ENCODE measurements around the gene C1QL1. TPM values are rescaled to one million over a fixed set of nuclear protein-coding genes. Genes with fewer than 3 reads are reported as not detected.

C1QL1 gene
- total RNA-seq, 2 donors from 2014 or later, result 2.3 to 2.9 TPM

GRCh38 chr17:44992242-44992939, 24.3 kb upstream of the C1QL1 start:
- H3K9me3 ChIP-seq, result no peaks in the 10 kb centered on the region
- H3K36me3 ChIP-seq (replicated peaks in 1 of 2; ENCODE audit: insufficient read depth in 1 of 2, low read depth in 2 of 2), result no peaks in the 10 kb centered on the region
- H3K4me3 ChIP-seq, result no peak overlapping the region
- ATAC-seq (no peak), DNase-seq (no peak)
- H3K27me3 ChIP-seq, result no peaks in the 10 kb centered on the region
- peaks cover 18% of the 10 kb centered on the region for H3K4me1 ChIP-seq
- no peak overlapping the region for H3K27ac ChIP-seq
- TF ChIP-seq POLR2A (IDR thresholded peaks at IDR 0.05) (no peak), CTCF (IDR thresholded peaks at IDR 0.05) (no peak)
- intact Hi-C loops (cut with DNase I), result no loop called here
- WGBS, 2 donors, result 81 to 83% methylated on average over 5 of the region's 5 CpGs

- no peak for DNase-seq
- 74 to 82% methylated on average over 9 to 10 of the region's 10 CpGs for WGBS, 2 donors
- H3K36me3 ChIP-seq (replicated peaks in 1 of 2; ENCODE audit: insufficient read depth in 1 of 2, low read depth in 2 of 2), result no peaks in the 10 kb centered on the region
- intact Hi-C loops (cut with DNase I), result no loop called here
- H3K4me3 ChIP-seq, result no peak overlapping the region
- H3K27ac ChIP-seq, result no peak overlapping the region
- H3K27me3 ChIP-seq, result no peaks in the 10 kb centered on the region
- no peaks in the 10 kb centered on the region for H3K9me3 ChIP-seq
- no peak for ATAC-seq
- TF ChIP-seq POLR2A (IDR thresholded peaks at IDR 0.05) (no peak), CTCF (IDR thresholded peaks at IDR 0.05) (no peak)
- H3K4me1 ChIP-seq, result peaks cover 23% of the 10 kb centered on the region
Observed at GRCh38 chr17:44990994-44991393, 22.9 kb upstream of the C1QL1 start.

- no peak for ATAC-seq
- no peak for DNase-seq
- 79 to 83% methylated on average over 14 to 16 of the region's 17 CpGs for WGBS, 2 donors
- Histone ChIP-seq H3K36me3 (replicated peaks in 1 of 2; ENCODE audit: insufficient read depth in 1 of 2, low read depth in 2 of 2) (no peaks in the 10 kb centered on the region), H3K9me3 (no peaks in the 10 kb centered on the region), H3K27me3 (no peaks in the 10 kb centered on the region), H3K27ac (no peak overlapping the region), H3K4me3 (no peak overlapping the region), H3K4me1 (peaks cover 23% of the 10 kb centered on the region)
- intact Hi-C loops (cut with DNase I), result no loop called here
- TF ChIP-seq POLR2A (IDR thresholded peaks at IDR 0.05) (no peak), CTCF (IDR thresholded peaks at IDR 0.05) (no peak)
Observed at GRCh38 chr17:44989552-44990138, 21.5 kb upstream of the C1QL1 start.

- H3K4me3 ChIP-seq, result no peak overlapping the region
- WGBS, 2 donors, result 24 to 26% methylated on average over 9 to 32 of the region's 34 CpGs
- intact Hi-C loops (cut with DNase I), result no loop called here
- no peaks in the 10 kb centered on the region for H3K9me3 ChIP-seq
- TF ChIP-seq POLR2A (IDR thresholded peaks at IDR 0.05), result no peak
- TF ChIP-seq CTCF (IDR thresholded peaks at IDR 0.05), result no peak
- H3K36me3 ChIP-seq (replicated peaks in 1 of 2; ENCODE audit: insufficient read depth in 1 of 2, low read depth in 2 of 2), result no peaks in the 10 kb centered on the region
- H3K4me1 ChIP-seq, result peaks cover 23% of the 10 kb centered on the region
- peak; percentile 66 for ATAC-seq
- DNase-seq, result peak in 1 of 4 donors; percentile 23
- peak overlapping the region in 2 of 4 donors; percentile 9 to 30 for H3K27ac ChIP-seq
- H3K27me3 ChIP-seq, result no peaks in the 10 kb centered on the region
Observed at GRCh38 chr17:44988044-44988942, 20.2 kb upstream of the C1QL1 start.

Measured in body of pancreas (tissue), 4 donors.